H4 (cell line): ENCODE measurements around the gene NRTN. TPM values are rescaled to one million over a fixed set of nuclear protein-coding genes. Genes with fewer than 3 reads are reported as not detected.
"Not testable (repeated sequence)": the region's sequence is repeated elsewhere in the genome, so short reads cannot be mapped to it uniquely, and the experiment has no call there.

ENCODE experiments used
- DNase-seq: peaks from one replicate; pipeline ENCODE4 v3.0.0-alpha.2; 2015; ENCODE audit warnings: low spot score
- total RNA-seq: library from RNA; depleted of rRNA; stranded (reverse); fragments of >200 nt; shearing (Covaris generic); gene quantifications from 2 replicates; pipeline ENCODE4 v1.2.3, GENCODE V29; 2014; rRNA removed

Gene NRTN
- 0.06 and 0.23 TPM in 2 replicates for total RNA-seq

DNA sequence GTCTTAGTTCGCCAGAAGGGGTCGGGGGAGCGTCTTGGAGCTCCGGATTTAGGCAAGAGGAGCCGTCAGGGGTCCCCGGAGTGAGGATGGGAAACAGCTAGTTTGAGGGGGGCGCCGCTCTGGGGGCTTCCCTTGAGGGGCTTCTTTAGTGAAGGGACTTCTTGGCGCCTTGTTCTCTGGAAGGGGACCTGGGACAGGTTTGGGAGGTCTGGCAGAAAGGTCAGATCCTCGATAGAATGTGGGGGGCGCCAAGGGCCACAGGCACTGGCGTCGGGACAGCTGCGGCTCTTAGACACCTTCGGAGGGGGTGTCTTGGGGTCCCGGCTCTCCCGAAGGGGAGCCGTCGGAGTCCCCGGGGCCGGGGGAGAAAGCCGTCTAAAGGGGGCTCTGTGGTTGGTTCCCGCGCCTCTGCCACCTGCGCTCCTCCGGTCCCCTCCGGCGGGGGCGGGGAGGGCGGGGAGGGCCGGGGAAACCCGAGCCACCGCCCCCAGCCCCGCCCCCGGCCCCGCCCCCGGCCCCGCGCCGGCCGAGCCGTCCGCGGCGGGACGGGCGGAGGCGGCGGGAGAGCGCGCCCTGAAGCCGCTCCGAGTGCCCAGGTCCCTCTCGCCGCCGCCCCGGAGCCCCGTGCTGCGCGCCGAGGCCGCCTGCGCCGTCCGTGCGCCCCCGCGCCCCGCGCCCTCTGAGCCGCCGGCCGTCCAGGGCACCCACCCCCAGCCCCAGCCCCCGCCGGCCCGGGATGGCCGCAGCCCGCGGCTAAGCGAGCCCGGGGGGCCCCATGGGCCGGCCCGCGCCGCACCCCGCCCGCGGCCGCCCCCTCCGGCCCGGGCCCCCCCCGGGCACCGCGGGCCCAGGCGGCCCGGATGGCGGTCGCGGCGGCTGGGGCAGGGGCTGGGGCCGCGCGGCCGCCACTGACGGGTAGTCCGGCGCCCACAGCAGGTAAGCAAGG, at the start of gene NRTN:
Gene NRTN (plus strand): TSS at position 552 of the 946 bp plus-strand sequence. CDS start 19,099 bp downstream, outside the sequence.
- DNase-seq, result no peak

DNA sequence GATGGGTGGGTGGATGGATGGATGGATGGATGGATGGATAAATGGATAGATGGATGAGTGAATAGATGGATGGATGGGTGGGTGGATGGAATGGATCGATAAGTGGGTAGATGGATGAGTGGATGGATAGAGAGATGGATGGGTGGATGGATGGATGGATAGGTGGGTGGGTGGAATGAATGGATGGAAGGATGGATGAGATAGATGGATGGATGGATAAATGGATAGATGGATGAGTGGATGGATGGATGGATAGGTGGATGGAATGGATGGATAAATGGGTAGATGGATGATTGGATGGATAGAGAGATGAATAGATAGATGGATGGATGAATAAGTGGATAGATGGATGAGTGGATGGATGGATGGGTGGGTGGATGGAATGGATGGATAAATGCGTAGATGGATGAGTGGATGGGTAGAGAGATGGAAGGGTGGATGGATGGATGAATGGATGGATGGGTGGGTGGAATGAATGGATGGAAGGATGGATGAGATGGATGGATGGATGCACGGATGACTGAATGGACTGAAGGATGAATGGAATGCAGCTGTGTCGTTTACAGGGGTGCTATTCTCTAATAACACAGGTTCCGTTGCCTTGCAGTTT, 42.2 kb upstream of the NRTN start:
- DNase-seq, result no peak

GRCh38 chr19:5765220-5765619, 39.6 kb upstream of the NRTN start:
- DNase-seq, result no peak

DNA sequence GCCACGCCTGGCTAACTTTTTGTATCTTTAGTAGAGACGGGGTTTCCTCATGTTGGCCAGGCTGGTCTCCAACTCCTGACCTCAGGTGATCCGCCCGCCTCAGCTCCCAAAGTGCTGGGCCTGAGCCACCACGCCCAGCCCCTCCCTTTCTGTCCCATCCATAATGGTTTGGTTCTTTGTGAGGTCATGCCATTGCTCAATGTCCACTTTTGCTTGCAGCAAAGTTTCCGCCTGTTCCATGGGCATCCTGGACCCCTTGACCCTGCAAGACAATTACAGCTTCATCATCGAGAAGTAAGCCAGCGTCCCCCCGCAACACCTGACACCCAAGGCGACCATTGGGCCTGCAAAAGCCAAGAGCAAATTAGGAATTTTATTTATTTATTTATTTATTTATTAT, 36.9 kb upstream of the NRTN start:
- no peak for DNase-seq

DNA sequence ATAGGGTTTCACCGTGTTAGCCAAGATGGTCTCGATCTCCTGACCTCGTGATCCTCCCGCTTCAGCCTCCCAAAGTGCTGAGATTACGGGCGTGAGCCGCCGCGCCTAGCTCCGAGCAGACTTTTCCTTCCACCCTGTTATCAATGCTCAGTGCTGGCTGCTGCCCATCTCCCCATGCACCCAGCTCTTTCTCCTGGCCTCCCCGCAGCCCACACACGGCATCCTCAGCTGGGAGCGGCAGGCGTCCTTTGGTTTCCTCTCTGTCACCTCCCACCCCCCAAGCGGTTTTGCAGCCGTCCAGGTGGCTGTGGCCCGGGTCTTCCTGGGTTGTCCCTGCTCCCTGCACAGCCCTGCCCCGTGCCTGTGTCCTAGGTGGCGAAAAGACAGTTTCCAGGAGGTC, 32.5 kb upstream of the NRTN start:
- DNase-seq, result no peak

- no peak for DNase-seq
Observed at GRCh38 chr19:5773276-5773675, 31.6 kb upstream of the NRTN start.

- DNase-seq, result no peak
Observed at GRCh38 chr19:5774921-5775320, 29.9 kb upstream of the NRTN start.

DNA sequence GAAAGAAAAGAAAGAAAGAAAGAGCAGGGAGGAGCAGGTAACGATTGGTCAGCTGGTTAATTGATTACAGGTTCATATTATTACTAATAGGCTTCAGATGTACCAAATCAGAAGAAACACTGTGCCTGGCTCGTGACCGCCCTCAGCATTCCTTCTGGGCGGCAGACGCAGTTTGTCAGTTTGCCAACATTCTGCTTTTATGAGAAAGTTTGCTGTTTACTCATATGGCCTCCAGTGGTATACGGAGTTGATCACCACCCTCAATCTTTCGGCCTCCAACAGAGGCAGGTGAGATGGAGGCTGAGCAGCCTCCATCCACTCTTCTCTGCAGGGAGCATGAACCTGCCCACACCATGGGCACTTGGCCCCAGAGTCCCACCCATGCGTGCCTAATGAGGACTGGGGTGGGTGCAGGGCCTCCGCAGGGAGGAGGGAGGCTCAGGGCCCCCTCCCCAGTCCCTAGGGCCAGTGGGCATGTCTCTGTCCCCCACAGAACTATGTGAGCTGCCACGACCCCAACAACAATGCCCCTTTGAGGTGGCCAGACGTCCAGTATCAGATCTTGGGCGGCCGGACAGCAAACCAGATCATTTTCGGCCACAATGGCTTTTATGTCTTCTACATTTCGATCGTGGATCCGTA, 29.1 kb upstream of the NRTN start:
- no peak for DNase-seq

GRCh38 chr19:5778402-5778801, 26.5 kb upstream of the NRTN start:
- DNase-seq, result no peak

DNA sequence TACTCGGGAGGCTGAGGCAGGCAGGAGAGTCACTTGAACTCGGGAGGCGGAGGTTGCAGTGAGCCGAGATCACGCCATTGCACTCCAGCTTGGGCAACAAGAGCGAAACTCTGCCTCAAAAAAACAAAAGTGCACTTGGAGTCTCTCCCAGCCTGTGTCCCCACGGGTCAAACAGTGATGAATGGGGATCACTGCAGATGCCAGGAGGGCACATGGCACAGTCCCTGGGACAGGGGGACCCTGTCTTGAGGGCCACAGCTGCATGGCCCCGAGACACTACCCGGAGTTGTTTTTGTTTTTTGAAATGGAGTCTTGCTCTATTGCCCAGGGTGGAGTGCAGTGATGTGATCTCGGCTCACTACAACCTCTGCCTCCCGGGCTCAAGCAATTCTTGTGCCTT, 24.0 kb upstream of the NRTN start:
- not testable (repeated sequence) for DNase-seq

GRCh38 chr19:5782322-5782721, 22.5 kb upstream of the NRTN start:
- DNase-seq, result no peak

- no peak for DNase-seq
Observed at GRCh38 chr19:5782945-5783919, 21.6 kb upstream of the NRTN start.

DNA sequence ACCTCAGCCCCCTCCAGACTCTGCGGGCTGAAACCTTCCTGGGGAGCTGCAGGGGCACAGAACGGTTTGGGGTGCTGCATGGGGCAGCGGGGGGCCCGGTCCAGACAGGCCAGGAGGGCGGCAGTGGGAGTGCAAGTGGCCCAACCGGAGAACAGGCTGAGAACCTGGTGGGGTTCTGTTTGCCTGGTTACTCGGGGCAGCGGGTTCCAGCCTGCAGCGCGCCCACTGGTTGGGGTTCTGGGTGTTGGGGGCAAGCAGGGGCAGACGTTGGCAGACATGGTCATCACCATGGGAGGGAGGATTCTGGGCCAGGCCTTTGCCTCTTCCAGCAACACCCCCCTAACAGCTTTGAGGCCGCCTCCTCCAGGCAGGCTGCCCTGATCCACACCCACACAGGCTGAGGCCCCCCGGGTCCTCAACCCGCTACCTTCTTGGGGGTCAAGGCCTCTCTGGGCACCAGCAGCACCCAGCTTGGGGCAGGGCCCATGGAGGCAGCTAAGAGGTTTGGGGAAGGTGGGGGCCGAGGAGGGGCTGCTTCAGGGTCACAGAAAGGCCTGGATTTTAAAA, 20.2 kb upstream of the NRTN start, which contains the start of gene PRR22:
Gene PRR22 (minus strand): TSS at position 166 of the 567 bp plus-strand sequence. CDS start 86 bp downstream, at position 80.
- DNase-seq, result no peak

- DNase-seq, result no peak
Observed at GRCh38 chr19:5785423-5785822, 19.4 kb upstream of the NRTN start.

- no peak for DNase-seq
Observed at GRCh38 chr19:5786593-5787408, 18.1 kb upstream of the NRTN start.

DNA sequence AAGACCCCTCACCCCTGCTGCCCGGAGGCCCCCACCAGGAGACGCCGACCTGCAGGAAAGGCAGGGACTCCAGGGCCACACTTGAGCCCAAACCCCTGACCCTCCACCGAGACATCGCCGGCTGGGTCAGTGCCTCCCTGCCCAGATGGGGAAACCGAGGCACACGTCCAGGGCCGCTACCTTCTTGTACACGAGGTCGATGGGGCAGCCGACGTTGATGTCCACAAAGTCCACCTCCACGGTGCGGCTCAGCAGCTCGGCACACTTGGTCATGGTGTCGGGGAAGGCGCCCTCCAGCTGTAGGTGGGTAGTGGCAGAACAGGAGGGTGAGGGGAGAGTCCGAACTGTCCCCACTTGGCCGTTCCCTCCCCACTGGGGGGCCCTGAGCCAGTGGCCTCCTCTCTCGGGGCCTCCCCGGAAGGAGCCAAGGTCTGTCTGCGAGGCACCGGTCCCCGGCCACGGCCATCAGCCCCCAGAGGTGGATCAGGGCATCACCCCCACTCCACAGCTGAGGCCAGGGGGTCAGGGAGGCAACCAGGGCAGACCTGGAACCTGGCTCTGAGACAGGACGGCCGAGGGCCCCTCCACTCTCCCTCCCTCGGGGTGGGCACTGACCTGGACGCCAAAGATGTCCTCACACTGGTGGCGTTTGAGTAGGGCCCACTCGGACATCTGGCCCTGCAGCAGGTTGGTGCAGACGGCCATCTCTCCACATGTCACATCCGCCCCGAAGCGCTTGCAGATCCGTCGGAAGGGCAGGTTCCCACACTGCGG, 17.3 kb upstream of the NRTN start:
- DNase-seq, result no peak

DNA sequence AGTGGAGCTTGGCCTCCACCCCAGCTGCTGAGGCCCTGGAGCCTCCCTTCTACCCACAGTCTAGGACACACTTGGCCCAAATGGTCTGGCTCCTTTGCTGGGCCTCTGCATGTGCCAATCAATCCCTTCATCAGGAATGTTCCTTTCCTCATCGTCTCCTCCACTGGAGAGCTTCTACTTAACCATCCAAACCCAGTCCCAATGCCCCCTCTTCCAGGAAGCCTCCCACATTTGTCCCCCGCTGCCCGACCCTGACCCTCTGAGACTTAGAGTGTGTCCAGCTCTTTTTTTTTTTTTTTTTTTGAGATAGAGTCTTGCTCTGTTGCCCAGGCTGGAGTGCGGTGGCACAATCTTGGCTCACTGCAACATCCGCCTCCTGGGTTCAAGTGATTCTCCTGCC, 16.4 kb upstream of the NRTN start:
- no peak for DNase-seq

DNA sequence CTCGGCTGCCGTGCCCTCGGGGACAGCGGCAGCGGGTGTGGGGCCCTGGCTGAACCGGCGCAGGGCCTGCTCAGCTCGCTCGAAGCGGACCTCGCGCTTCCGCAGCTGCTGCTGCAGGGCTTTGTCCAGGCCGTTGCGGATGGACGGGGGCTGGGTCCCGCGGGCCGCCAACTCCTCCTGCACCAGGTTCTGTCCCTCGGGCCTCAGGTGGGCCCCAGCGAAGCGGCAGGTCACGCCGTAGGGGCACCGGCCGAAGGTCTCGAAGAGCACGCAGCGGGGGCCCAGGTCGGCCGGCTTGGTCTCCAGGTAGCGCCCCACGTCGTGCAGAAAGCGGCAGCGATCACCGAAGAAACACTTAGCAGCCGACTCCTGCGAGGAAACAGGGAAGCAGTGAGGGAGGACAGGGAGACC, 15.5 kb upstream of the NRTN start:
- DNase-seq, result no peak

DNA sequence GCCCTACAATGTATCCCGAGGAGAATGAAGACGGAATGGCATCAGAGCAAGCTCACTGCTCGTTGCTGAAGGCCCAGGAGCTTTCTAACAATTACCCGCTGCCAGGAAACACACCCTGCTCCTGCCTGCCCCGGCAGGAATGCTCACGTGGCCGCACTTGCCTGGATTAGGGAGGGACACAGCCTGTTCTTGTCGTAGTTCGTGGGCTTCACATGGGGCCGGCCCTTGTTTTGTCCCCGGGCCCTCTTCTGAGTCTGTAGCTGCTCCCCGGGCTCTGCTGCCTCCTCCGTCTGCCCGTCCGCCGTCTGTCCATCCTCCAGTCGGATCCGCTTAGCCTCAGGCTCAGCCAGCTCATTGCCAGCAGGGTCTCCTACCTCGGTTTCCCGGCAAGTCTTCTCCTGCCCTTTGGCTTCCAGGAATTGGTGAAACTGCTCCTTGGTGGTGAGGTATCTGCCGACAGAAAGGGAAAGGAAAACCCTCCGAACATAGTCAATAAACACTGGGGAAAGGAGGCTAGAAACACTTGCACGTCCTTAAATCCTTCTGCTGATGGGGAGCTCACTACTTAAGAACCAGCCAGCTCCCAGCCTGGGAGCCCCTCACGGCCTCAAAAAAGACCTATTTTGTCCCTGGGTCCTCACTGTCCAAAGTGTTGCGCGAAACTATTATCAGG, 14.8 kb upstream of the NRTN start:
- DNase-seq, result no peak
